ENCODE measurements around the gene PXDC1.
A peak's percentile ranks its signal among the peaks of the same experiment; 100 is the strongest.
"Not testable (repeated sequence)": the region's sequence is repeated elsewhere in the genome, so short reads cannot be mapped to it uniquely, and the experiment has no call there.

PXDC1 gene

GRCh38 chr6:3758842-3759144 lies 7.3 kb upstream of the PXDC1 start:
- no peak overlapping the region for H3K27ac ChIP-seq
- H3K36me3 ChIP-seq = no peaks in the 10 kb centered on the region
- peaks cover 0 to 9% (median 3%) of the 10 kb centered on the region in 11 experiments; a peak in 8 of 22 replicates for H3K27me3 ChIP-seq
- no peaks in the 10 kb centered on the region for H4K20me1 ChIP-seq
- H3K9me3 ChIP-seq (replicated peaks in 1 of 11) = peaks cover 0 to 8% (median 6%) of the 10 kb centered on the region in 11 experiments; a peak in 8 of 22 replicates
- no peak overlapping the region for H3K4me2 ChIP-seq
- TF ChIP-seq Cebpa-rat (IDR thresholded peaks at IDR 0.05) = no peak
- no peak overlapping the region for H3K9ac ChIP-seq
- H3K4me3 ChIP-seq = no peak overlapping the region
- peaks cover 0 to 7% (median 0%) of the 10 kb centered on the region in 10 experiments; a peak in 3 of 20 replicates for H3K4me1 ChIP-seq

GRCh38 chr6:3757998-3758841 lies 6.7 kb upstream of the PXDC1 start:
- not testable (repeated sequence) for H4K20me1 ChIP-seq
- H3K27me3 ChIP-seq = peaks cover 0 to 14% (median 8%) of the 10 kb centered on the region in 11 experiments; a peak in 19 of 22 replicates

GRCh38 chr6:3757241-3757641 lies 5.7 kb upstream of the PXDC1 start:
- Histone ChIP-seq H3K27me3 (peaks cover 0 to 24% (median 17%) of the 10 kb centered on the region in 11 experiments; a peak in 20 of 22 replicates), H3K4me3 (no peak overlapping the region), H3K9ac (no peak overlapping the region), H3K27ac (no peak overlapping the region), H3K36me3 (no peaks in the 10 kb centered on the region), H3K4me2 (no peak overlapping the region), H4K20me1 (no peaks in the 10 kb centered on the region), H3K9me3 (replicated peaks in 1 of 11) (peaks cover 0 to 8% (median 6%) of the 10 kb centered on the region in 11 experiments; a peak in 8 of 22 replicates), H3K4me1 (peaks cover 3 to 7% (median 3%) of the 10 kb centered on the region in 10 experiments; a peak in 9 of 20 replicates)
- TF ChIP-seq Cebpa-rat (IDR thresholded peaks at IDR 0.05) = no peak

More at GRCh38 chr6:3757998-3758841, 6.7 kb upstream of the PXDC1 start:
- not testable (repeated sequence) for H3K4me2 ChIP-seq; H3K27ac ChIP-seq; H3K4me3 ChIP-seq; H3K4me1 ChIP-seq; H3K36me3 ChIP-seq; H3K9ac ChIP-seq; H3K9me3 ChIP-seq (replicated peaks in 1 of 11)

GRCh38 chr6:3756546-3756945 lies 5.0 kb upstream of the PXDC1 start:
- H3K27ac ChIP-seq = no peak overlapping the region
- H3K4me3 ChIP-seq = no peak overlapping the region
- H3K36me3 ChIP-seq = no peaks in the 10 kb centered on the region
- no peak overlapping the region for H3K9ac ChIP-seq
- peak overlapping the region in 1 of 11 experiments; percentile 46; a peak in 2 of 22 replicates for H3K4me2 ChIP-seq
- H4K20me1 ChIP-seq = no peaks in the 10 kb centered on the region
- H3K27me3 ChIP-seq = peaks cover 0 to 31% (median 24%) of the 10 kb centered on the region in 11 experiments; a peak in 20 of 22 replicates
- H3K4me1 ChIP-seq = peaks cover 5 to 8% (median 6%) of the 10 kb centered on the region in 10 experiments; a peak in 9 of 20 replicates
- no peak for TF ChIP-seq Cebpa-rat (IDR thresholded peaks at IDR 0.05)
- peaks cover 0 to 8% (median 6%) of the 10 kb centered on the region in 11 experiments; a peak in 8 of 22 replicates for H3K9me3 ChIP-seq (replicated peaks in 1 of 11)

- Histone ChIP-seq H3K27me3 (peaks cover 0 to 38% (median 31%) of the 10 kb centered on the region in 11 experiments; a peak in 20 of 22 replicates), H3K27ac (no peak overlapping the region), H3K9me3 (replicated peaks in 1 of 11) (peaks cover 0 to 8% (median 6%) of the 10 kb centered on the region in 11 experiments; a peak in 8 of 22 replicates), H4K20me1 (peaks cover 0 to 2% (median 0%) of the 10 kb centered on the region in 11 experiments; a peak in 1 of 22 replicates), H3K4me3 (no peak overlapping the region), H3K4me2 (peak overlapping the region in 1 of 11 experiments; percentile 46; a peak in 1 of 22 replicates), H3K9ac (no peak overlapping the region), H3K36me3 (no peaks in the 10 kb centered on the region), H3K4me1 (peaks cover 5 to 11% (median 9%) of the 10 kb centered on the region in 10 experiments; a peak in 12 of 20 replicates)
- no peak for TF ChIP-seq Cebpa-rat (IDR thresholded peaks at IDR 0.05)
Measured at GRCh38 chr6:3755637-3756545, 4.4 kb upstream of the PXDC1 start.

- TF ChIP-seq Cebpa-rat (IDR thresholded peaks at IDR 0.05) = no peak
- Histone ChIP-seq H3K27me3 (peaks cover 0 to 49% (median 42%) of the 10 kb centered on the region in 11 experiments; a peak in 20 of 22 replicates), H3K36me3 (no peaks in the 10 kb centered on the region), H3K9me3 (replicated peaks in 1 of 11) (peaks cover 0 to 8% (median 6%) of the 10 kb centered on the region in 11 experiments; a peak in 8 of 22 replicates), H3K27ac (no peak overlapping the region), H4K20me1 (peaks cover 3 to 13% (median 6%) of the 10 kb centered on the region in 11 experiments; a peak in 19 of 22 replicates), H3K4me1 (peaks cover 5 to 21% (median 15%) of the 10 kb centered on the region in 10 experiments; a peak in 14 of 20 replicates), H3K4me3 (no peak overlapping the region), H3K4me2 (no peak overlapping the region), H3K9ac (no peak overlapping the region)
Measured at GRCh38 chr6:3754776-3755175, 3.3 kb upstream of the PXDC1 start.

- not testable (repeated sequence) for H3K9me3 ChIP-seq (replicated peaks in 1 of 11); H3K4me3 ChIP-seq; H3K36me3 ChIP-seq; H3K4me2 ChIP-seq; H3K27ac ChIP-seq; H3K9ac ChIP-seq
- H4K20me1 ChIP-seq = peaks cover 9 to 19% (median 12%) of the 10 kb centered on the region in 11 experiments; a peak in 21 of 22 replicates
- peaks cover 8 to 24% (median 16%) of the 10 kb centered on the region in 10 experiments; a peak in 16 of 20 replicates for H3K4me1 ChIP-seq
- peaks cover 0 to 55% (median 48%) of the 10 kb centered on the region in 11 experiments; a peak in 20 of 22 replicates for H3K27me3 ChIP-seq
Measured at GRCh38 chr6:3754032-3754725, 2.7 kb upstream of the PXDC1 start.

GRCh38 chr6:3753228-3753835 lies 1.8 kb upstream of the PXDC1 start:
- Histone ChIP-seq H3K9ac (no peak overlapping the region), H3K4me1 (peaks cover 8 to 24% (median 22%) of the 10 kb centered on the region in 10 experiments; a peak in 17 of 20 replicates), H3K27me3 (peaks cover 0 to 63% (median 57%) of the 10 kb centered on the region in 11 experiments; a peak in 20 of 22 replicates), H4K20me1 (peaks cover 14 to 27% (median 20%) of the 10 kb centered on the region in 11 experiments; a peak in 21 of 22 replicates), H3K4me3 (no peak overlapping the region), H3K36me3 (no peaks in the 10 kb centered on the region), H3K27ac (no peak overlapping the region), H3K9me3 (replicated peaks in 1 of 11) (peaks cover 0 to 8% (median 6%) of the 10 kb centered on the region in 11 experiments; a peak in 8 of 22 replicates), H3K4me2 (peak overlapping the region in 3 of 11 experiments; percentile 5 to 90 (median 84); a peak in 2 of 22 replicates)
- no peak for TF ChIP-seq Cebpa-rat (IDR thresholded peaks at IDR 0.05)

Measured in BLaER1 treated with 17β-estradiol and CSF1 and Interleukin-3, amounts not matched to agents 10 nM and 100 nM (cell line).